Measurements from ENCODE around the gene PRCC.

The PRCC gene

DNA sequence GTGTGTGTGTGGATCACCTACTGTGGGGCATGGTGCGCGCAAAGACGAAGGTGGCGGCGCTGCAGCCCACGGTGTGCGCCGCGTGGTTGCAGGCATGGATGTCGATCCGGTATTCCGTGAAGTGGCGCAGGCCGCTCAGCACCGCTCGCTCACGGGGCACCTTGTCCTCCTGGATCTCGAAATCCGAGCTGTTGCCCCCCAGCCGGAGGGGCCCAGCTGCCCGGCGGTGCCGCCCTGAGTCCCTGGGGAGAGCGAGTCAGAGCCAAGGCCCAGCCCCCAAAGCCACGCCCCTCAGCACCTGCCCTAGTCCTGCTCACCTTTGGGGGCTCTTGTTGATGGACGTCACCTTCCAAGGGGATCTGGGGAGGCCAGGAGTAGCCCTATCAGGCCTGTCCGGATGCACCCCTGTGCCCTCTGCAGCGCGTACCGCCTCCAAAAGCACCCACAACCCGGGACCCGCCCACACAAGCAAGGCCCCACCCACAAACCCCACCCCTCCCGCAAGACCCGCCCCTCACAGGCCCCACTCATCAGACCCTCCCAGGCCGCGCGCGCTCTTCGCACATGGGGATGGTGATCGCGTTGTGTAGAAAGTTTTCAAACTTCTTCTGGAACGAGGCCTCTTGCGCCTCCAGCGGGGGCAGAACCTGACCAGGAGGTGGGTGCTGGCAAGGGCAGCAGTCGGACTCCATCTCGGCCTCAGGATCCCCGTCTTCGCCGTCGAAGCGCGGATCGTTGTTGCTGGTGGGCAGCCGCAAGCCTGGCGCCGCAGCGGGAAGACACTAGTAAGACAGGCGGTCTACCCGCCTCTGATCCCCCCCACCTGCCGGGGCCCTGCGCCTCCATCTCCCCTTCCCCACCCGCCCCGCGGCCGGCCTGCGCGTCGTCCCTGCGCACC lies 78.0 kb downstream of the PRCC start:
- DNase-seq, result no peak

DNA sequence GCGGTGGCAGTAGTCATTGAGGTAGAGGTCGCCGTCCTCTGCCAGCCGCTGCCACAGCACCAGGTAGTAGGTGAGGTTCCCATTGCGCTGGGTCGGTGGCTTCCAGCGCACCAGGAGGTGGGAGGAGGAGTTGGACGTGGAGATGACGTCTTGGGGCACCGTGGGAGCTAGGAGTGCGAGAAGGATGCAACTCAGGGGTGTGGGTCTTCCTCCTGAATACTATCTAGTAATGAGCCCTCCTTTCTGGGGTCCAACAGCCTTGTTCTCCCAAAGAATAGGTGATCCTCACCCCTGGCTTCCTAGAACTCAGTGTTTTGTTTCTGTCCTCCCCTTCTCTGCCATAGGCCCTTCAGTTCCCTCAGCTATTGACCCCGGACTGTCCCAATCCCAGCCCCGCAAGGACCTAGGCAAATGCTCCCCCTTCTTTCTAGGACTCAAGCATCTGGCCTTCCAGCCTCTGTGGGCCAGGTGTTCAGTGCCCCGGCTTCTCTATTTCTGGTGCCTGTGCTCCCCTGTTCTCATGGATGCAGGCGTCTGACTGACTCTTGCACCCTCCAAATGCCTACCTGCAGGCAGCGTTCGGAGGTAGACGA lies 78.7 kb downstream of the PRCC start:
- DNase-seq, result no peak

DNA sequence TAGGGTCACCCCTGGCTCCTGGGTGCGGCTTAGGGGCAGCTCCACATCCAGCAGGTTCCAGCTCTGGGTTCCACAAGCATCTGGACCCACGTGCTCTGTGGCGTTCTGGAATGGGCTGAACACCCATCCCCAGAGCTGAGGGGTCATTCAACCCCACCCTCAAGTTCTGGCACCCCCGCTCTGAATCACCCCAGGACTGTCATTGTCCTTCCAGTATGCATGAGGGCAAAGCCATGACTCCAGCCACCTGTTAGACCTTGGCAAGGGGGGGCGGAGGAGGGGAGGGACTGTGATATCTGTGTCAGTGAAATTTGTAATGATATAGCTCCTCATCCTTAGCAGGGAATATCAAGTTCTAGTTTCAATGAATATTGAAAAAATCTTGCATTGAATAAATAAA lies 79.3 kb downstream of the PRCC start:
- no peak for DNase-seq

DNA sequence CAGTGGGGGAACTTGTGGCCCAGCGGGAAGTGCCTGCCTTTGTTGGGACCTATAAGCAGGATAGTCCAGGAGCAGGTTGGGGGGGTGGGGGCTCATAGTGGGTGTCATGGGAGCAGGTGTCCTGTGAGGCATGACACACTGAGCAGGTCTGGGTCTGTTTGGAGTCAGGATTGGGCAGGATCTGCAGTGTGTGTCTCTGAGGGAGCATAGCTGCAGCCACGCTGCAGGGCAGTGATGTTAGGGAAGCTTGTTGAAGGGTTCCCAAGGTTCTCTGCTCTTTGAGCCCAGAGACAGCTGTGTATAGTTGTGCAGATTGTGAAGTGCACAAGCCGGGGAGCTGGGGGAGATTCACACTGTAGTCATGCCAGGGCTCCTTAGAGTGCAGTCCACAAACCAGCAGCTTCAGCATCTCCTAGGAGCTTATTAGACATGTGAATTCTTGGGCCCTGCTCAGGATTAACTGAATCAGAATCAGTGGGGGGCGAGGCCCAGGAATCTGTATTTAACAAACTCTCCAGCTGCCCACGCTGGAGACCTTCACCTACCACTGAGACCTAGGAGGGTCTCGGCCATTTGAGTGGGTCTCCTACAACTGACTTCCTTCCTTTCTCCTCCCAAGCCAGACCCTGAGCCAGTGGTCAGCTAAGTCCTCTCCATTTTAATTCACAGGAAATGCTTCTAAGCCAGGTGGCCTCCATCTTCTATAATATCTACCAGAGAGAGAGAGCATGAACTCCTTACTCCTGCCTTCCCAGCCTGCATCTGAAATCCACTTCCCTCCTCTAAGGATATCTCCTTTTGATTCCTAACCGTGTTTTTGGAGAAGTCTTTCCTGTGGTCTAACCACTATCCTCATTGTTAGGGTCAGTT lies 80.5 kb downstream of the PRCC start:
- no peak for DNase-seq

DNA sequence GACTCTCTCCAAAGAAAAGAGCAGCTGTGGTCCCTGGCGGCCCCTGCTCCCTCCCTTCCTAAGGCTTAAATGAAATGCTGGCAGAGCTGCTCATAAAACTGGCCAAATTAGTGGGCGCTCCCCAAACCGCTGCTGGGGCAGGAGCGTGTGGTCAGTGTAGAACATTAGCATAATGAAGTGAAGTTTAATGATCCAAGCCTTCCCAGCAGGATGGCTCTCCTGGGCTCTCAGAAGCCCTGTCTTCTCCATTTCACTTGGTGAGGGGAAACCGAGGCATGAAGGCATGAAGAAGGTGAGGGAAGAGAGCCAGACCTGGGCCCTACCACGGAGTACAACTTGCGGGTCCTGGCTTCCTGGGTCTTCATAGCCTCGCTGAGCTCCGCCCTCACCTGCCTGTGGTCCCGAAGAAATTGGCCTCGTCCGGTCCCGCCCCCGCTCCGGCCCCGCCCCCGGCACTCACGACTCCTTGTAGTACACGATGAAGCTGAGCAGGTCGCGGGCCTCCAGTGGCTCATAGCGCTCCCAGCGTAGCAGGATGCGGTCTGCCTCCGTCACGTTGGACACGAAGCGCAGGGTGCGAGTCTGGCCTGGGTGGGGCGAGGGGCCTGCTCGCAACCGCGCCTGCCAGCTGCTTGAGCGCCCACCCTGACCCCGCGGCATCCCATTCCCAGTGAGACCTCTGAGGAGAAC lies 81.3 kb downstream of the PRCC start:
- no peak for DNase-seq

DNA sequence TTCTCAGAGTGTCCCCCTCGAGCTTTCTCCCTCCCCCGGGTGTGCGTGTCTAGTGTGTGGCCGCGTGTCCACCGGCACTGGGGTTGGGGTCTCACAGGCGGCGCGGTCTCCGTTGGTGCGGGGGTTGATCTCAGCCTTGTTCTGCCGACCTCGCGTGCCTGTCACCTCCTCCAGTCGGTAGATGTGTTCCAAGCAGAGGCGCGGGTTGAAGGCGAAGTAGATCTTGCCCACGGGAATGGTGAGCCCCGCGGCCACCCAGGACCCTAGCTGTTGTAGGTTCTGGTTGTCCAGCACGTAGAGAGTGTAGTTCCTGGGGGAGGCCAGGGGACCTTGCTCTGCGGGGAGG lies 81.8 kb downstream of the PRCC start:
- DNase-seq, result no peak

All from SW 1271 (cell line).